C4-2B (cell line): ENCODE measurements around the gene MYL7.

ENCODE experiments used
- ZFX ChIP-seq: fragments of 450-650 bp; IDR thresholded peaks from 2 replicates; pipeline ENCODE4 v1.6.1; 2017
- TF ChIP-seq, protein P1 (sequence below): fragments of 450-650 bp; conservative IDR thresholded peaks from 2 replicates; pipeline ENCODE4 v1.5.1; 2017; ENCODE audit warnings: mild to moderate bottlenecking

DNA sequence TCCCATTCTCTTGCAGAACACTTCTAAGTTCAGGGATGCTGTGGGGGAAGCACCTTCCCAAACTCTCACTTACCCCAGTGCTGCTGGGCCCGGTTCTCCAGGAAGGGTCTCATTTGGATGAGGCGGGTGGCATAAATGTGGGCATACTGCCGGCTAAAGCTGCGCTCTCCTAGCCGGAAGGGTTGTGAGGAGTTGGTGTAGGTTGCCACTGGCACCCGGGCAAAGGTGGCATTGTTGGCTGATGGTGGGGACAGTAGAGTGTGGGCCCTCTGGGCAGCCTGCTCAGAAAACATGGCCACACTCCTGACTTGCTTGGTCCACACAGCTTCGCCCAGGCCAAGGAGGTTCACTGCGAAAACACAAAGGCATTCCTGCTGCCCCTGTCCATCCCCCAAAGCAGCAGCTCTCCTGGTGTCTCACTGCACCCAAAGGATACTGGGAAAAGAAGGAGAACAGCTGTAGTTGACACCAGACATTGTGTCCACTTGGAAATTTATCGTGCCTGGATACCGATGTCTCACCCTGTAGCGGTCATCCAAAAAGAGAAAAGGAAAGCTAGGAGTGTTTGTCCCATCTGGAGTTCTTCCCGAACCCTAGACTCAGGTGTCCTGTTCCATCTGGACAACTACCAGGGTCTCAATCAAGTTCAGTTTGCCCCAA, 19.2 kb downstream of the MYL7 start:
- TF ChIP-seq, protein P1, sequence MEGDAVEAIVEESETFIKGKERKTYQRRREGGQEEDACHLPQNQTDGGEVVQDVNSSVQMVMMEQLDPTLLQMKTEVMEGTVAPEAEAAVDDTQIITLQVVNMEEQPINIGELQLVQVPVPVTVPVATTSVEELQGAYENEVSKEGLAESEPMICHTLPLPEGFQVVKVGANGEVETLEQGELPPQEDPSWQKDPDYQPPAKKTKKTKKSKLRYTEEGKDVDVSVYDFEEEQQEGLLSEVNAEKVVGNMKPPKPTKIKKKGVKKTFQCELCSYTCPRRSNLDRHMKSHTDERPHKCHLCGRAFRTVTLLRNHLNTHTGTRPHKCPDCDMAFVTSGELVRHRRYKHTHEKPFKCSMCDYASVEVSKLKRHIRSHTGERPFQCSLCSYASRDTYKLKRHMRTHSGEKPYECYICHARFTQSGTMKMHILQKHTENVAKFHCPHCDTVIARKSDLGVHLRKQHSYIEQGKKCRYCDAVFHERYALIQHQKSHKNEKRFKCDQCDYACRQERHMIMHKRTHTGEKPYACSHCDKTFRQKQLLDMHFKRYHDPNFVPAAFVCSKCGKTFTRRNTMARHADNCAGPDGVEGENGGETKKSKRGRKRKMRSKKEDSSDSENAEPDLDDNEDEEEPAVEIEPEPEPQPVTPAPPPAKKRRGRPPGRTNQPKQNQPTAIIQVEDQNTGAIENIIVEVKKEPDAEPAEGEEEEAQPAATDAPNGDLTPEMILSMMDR = no peak
- TF ChIP-seq ZFX = no peak
